GM21390 (cell line): ENCODE measurements around the gene PLEKHN1.

Source experiments
- ATAC-seq: cut with Tn5 transposase; IDR thresholded peaks from one replicate; pipeline ENCODE4 v1.9.1; 2021; ENCODE audit not compliant: unreplicated experiment

Gene PLEKHN1, protein sequence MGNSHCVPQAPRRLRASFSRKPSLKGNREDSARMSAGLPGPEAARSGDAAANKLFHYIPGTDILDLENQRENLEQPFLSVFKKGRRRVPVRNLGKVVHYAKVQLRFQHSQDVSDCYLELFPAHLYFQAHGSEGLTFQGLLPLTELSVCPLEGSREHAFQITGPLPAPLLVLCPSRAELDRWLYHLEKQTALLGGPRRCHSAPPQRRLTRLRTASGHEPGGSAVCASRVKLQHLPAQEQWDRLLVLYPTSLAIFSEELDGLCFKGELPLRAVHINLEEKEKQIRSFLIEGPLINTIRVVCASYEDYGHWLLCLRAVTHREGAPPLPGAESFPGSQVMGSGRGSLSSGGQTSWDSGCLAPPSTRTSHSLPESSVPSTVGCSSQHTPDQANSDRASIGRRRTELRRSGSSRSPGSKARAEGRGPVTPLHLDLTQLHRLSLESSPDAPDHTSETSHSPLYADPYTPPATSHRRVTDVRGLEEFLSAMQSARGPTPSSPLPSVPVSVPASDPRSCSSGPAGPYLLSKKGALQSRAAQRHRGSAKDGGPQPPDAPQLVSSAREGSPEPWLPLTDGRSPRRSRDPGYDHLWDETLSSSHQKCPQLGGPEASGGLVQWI

DNA sequence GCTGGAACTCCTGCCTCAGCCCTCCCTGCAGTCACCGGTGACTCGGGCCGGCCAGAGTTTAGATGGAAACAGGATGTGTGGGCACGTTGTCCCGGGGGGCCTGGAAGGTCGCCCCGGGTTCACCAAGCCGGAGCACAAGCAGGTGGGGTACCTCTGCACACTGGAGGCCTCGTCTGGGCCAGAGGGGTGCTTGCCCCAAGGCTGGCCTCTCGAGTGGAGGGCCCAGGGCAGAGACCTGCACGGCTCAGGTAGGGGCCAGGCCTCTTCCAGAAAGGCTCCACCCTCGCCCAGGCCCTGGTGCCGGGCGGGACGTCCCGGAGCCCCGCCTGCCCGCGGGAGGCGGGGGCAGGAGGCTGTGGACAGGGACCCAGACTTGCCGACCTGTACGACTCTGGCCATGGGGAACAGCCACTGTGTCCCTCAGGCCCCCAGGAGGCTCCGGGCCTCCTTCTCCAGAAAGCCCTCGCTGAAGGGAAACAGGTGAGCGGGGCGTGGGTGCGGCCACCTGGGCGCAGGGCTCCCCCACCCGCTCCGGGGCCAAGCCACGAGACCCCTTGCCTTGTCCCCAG is at the start of gene PLEKHN1:
TSS of gene PLEKHN1 (plus strand) at position 348 of the 569 bp plus-strand sequence. CDS start at position 398, 50 bp downstream.
- ATAC-seq, result peak; percentile 21

DNA sequence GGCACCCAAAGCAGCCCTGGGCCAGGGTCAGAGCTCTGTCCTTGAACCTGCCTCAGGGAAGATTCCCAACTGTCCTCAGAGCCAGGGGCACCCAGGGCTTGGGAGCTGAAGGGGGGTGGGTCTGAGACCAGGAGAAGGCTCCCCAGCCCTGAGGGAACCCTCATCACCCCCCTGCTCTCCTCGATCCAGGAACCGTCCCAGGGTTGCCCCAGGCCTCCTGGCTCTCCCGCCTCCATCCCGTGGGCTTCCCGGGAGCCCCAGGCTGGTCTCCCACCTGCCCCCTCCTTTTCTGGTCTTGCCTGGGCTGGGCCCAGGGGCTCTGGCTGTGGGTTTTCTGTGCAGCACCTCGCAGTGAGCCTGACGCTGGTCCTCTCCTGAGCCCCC is 49.2 kb upstream of the PLEKHN1 start:
- no peak for ATAC-seq

DNA sequence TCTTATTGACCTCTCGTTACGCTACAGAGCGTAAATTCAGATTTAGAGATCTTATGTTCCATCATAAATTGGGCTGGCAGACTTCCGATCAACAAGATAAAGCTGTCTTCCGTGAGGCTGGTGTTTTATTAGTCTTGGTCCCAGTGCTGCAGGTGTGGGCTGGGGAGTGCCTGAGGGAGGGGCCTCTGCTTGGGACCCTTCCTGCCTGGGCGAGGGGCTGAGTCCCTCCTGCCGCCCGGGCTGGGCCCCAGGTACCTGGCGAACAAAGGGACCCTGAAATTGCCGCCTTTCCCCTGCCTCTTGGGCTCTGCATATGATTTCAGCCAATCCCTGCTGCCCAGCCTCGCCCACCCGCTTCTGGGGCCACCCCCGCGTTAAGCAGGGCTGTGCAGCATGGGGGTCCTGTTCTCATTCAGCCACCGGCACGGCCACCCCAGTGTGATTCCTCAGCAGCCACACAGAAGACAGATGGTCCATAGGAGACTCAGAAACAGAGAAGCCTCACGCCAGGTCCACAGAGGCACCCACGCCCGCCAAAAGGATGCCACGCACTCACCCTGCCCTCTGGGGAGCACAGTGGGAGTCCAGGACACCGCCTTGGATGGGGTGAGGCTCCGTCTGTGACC is 48.7 kb upstream of the PLEKHN1 start:
- no peak for ATAC-seq

DNA sequence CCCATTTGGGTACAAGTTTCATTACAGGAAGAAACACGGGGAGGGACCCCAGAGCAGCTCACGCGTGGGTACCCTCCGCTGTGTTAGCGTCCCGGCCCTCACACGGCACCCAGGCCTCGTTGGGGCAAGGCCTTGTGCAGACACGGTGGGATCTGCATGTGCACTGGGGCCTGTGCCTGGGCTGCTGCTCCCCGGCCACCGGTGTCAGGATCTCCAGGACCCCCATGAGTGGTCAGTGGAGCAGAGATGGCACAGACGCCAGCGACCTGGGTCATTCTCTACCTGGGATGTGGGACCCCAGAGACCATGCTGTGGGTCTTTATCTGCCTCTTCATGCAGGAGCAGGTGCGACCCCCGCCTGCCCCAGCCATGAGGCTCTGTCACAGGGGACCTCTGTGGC is 47.9 kb upstream of the PLEKHN1 start:
- no peak for ATAC-seq

DNA sequence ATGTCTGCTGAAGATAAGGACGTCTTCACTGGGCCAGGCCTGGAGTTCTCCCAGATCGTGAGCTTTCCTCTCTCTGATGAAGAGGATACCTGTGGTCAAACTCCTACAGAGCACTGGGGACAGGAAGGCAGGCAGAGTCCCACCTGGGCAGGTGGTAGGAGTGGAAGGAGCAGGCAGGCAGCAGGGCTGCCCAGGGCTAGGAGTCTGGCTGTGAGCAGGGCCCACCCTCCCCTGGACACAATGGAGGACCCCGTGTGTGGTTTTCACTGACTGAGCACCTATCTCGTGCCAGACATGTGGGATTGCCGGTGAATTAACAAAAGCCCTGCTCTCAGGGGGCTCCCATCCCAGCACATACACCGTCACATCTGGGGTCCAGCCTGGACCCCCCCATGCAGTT is 47.4 kb upstream of the PLEKHN1 start:
- ATAC-seq, result no peak

DNA sequence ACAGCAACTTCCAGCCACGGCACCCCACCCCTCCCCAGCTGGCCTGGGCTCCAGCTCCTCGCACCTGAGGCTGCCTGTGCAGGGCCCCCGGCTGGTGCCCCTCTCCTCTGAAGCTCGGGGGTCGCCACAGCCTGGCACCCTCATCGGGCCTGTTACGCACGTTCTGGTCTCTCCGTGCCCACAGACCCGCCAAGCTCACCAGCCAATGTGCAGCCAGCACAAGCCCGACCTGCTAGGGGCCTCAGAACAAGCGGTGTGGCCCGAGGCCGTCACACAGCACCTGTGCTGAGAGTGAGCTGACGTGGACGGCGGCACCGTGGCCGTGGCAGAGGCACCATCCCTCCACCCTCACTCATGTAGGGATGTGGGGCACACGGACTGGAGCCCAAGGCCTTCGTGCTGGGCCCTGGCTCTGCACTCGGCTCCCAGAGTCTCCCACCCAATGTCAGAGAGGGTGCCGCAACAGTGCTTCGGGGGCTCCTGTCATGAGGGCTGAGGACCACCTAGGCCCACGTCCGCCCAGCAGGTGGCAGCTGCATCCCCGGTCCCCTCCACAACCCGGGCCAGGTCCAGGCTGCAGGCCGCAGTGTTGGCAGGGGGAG is 46.9 kb upstream of the PLEKHN1 start:
- ATAC-seq, result no peak

DNA sequence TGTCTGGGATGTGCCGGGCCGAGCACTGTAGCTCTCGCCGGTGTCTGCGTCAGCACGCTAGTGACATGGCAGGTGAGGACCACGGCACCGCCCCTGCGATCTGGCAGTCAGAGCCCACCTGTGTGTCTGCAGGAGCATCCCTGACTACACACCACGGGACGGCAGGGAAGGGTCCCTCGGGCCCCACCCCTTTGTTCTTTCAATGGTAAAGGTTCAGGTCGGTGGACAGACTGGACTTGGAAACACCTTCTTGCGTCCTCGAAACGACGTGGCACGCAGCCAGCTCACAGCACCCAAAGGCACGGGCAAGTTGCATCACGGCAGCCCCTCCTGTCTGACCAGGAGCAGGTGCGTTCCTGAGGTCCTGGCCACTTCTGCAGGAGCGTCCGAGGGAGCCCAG is 46.3 kb upstream of the PLEKHN1 start:
- ATAC-seq, result no peak

DNA sequence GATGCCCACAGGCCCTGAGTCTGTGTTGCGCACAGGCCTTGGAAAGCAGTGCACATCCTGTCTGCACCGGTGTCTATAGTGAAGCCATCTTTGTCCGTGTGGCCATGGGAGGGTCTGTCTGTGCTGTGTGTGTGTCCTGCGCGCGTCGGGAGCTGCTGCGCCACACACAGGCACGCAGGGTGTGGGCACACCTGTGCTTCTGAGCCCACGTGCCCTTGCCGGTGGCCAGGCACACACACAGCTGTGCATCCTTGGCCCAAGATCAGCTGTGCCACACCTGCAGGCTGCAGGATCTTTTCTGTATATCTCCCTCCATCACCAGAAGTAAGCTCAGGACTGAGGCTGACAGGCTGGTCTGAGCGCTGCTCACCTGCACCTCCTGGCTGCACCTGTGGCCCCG is 45.8 kb upstream of the PLEKHN1 start:
- ATAC-seq, result no peak

DNA sequence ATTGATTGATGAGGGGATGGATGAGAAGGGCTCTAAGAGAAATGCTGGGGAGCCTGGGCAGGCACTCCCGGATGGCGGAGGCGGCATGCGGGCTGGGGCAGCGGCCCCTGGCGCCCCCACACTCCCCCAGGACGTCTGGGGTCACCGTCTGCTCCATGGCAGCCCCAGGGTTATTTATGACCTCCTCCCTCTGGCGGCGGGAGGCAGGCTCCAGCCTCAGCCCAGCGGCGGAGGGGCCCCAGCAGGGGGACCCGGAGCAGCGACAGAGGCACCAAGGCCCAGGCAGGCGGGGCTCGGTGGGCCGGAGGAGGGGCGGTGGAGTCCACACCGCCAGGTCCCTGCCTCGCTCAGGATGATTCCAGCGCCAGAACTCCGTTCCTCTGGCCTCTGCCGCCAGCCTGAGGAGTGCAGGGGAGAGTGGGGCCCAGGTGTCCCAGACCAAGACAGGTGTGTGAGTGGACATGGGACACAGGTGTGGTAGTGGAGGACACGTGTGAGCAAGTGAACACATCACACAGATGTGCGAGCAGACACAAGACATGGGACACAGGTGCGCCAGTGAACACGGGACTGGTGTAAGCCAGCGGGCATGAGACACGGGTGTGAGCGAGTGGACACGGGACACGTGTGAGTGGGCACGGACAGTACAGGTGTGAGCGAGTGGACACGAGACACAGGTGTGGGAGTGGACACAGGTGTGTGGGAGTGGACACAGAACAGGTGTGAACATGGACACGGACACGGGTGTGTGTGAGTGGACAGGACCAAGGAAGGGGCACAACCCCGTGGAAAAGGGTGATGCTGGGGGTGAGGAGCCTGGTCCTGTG is 45.1 kb upstream of the PLEKHN1 start:
- ATAC-seq, result no peak

DNA sequence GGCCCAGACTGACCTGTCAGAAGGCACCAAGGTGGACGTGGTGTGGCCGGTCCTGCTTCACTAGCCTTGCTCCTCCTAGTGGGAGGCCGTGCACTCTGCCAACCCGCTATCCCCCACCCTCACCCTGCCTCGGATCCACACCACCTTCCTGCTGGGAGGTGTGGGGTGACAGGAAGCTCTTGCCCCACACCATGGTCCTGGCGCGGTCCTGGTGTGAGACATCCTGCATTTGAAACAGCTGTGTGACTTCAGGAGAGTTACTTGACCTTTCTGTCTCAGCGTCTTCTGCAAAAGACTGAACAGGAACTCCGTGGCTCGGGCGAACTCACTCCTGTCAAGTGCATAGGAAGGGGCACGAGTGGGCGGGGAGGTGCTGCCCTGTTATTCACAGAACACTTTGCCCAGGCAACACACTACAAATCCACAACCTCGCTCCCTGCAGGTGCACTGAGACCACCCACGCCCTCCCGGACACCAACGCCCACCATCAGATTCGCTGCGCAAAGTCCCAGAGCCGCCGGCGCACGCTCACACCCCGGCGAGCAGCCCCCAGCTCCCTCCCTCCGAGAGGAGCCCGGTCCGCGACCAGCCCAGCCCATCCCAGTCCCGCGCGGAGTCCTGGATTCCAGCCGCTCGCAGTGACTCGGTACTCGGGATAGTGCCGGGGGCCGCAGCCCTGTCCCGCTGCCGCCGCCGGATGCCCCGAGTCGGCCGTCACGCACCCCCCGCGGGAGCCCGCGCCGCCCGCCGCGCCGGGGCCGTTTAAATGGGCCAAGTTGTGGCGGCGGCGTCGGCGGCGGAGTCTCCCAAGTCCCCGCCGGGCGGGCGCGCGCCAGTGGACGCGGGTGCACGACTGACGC is 42.9 kb upstream of the PLEKHN1 start, which contains the start of gene SAMD11:
TSS of gene SAMD11 (plus strand) at position 793 of the 860 bp plus-strand sequence. CDS start 509 bp downstream, outside the sequence.
- ATAC-seq, result no peak

DNA sequence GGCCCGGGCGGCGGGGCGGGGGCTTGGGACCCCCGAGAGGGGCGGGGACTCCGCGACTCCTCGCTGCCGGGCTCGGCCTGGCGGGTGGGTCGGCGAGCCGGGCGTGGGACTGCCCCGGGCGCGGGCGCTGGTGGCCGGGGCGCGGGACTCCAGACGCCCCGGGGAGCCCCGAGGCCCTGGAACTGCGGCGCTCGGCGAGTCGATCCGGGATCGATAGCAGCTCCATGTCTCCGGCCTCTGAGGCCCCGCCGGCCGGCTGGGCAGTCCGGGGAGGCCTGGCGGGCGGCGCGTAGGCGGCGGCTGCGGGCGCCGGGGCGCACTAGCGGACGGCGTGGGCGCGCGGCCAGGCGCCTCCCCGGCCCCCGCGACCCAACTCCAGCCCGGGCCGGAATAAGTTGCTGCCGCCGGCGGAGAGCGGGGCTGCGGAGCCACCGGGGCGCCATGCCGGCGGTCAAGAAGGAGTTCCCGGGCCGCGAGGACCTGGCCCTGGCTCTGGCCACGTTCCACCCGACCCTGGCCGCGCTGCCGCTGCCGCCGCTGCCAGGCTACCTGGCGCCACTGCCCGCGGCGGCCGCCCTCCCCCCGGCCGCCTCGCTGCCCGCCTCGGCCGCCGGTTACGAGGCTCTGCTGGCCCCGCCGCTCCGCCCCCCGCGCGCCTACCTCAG is 42.2 kb upstream of the PLEKHN1 start:
- ATAC-seq, result no peak

DNA sequence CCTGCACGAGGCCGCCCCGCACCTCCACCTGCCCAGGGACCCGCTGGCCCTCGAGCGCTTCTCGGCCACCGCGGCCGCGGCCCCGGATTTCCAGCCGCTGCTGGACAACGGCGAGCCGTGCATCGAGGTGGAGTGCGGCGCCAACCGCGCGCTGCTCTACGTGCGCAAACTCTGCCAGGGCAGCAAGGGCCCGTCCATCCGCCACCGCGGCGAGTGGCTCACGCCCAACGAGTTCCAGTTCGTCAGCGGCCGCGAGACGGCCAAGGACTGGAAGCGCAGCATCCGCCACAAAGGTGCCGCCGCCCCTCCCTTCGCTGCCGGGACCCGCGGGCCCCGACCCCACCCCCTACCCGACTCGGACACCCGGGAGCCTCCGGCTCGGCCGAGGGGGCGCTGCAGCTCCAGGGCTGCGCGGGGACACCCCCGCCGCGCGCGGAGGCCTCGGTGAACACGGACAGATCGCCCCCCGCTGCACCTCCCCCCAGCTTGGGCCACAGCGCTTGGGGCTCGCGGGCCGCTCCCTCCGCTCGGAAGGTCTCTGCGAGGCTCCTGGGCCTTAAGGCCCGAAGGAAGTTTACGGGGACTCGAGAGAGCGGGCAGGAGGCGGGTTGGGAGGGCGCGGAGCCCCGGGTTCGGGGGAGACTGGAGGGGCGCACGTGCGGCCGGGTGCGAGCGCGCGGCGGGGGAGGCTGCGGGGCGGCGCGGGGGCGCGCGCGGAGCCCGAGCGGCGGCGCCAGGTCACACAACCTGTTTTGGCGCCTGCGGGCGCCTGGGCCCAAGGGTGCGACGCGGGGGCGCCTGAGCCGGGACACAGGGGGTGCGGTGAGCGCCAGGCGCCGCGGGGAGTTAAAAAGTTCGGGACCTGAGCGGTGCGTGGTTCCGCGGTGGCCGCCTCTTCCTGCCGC is 41.4 kb upstream of the PLEKHN1 start:
- ATAC-seq, result no peak

DNA sequence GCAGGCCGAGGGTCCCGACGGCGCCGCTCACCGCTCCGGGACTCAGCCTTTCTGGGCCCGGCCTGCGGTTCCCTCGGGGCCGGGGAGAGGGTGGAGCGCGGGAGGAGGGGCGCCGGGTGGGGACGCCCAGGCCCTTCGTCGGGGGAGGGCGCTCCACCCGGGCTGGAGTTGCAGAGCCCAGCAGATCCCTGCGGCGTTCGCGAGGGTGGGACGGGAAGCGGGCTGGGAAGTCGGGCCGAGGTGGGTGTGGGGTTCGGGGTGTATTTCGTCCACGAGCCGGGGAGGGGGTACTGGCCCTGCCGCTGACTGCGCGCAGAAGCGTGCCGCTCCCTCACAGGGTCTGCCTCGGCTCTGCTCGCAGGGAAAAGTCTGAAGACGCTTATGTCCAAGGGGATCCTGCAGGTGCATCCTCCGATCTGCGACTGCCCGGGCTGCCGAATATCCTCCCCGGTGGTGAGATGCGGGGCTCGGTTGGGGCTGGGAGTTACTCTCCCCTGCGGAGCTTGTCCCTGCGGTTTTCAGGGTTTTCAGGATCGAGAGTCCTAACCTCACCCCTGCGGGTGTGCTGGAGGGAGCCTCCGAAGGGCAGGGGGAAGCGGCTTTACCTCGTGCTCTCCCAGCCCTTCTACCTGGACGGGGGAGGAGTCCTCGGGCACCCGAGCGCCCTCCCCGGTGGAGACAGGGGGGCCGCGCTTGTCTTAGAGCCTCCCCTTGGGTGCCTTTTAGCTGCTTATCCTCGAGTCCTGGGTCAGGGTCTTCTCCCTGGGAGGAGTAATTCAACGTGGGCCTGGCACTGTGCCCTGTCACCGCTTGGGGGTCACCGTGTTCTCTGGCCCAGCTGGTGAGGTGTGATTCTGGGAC is 40.5 kb upstream of the PLEKHN1 start:
- ATAC-seq, result no peak

DNA sequence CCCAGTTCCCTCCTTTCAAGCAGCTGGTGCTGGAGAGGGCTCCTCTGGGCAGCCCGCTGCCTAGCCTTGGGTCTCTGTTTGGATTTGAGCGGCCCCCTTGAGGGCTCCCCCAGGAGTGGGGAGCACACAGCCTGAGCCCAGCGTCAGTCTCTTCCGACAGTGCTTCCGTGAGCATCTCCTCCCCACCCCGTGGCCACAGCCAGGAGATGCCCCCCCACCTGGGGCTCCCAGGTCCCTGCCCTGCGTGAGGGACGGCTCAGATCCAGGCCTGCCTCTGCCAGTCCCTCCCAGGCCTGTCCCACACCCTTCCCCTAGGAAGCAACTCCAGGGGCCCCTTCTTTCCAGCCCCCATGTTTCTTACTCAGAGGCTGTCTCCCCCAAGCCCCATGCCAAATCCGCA is 39.0 kb upstream of the PLEKHN1 start:
- ATAC-seq, result no peak

DNA sequence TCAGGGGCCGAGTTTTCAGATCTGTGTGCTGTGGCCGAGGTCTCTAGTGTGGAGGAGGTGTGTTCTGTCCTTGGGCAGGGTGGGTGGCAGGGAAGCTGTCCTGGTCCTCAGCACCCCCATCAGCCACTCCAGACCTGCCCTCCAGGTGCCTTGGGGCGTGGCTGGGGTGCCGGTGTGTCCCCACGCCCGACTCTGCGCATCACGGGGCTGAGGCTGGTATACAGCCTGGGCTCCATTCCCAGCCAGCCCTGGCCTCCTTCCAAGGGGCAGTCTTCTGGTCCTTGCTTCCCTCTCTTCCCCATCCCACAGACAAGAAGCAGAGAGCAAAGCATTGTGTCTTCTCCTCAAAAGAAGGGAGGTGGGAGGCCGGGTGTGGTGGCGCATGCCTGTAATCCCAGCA is 38.5 kb upstream of the PLEKHN1 start:
- no peak for ATAC-seq

DNA sequence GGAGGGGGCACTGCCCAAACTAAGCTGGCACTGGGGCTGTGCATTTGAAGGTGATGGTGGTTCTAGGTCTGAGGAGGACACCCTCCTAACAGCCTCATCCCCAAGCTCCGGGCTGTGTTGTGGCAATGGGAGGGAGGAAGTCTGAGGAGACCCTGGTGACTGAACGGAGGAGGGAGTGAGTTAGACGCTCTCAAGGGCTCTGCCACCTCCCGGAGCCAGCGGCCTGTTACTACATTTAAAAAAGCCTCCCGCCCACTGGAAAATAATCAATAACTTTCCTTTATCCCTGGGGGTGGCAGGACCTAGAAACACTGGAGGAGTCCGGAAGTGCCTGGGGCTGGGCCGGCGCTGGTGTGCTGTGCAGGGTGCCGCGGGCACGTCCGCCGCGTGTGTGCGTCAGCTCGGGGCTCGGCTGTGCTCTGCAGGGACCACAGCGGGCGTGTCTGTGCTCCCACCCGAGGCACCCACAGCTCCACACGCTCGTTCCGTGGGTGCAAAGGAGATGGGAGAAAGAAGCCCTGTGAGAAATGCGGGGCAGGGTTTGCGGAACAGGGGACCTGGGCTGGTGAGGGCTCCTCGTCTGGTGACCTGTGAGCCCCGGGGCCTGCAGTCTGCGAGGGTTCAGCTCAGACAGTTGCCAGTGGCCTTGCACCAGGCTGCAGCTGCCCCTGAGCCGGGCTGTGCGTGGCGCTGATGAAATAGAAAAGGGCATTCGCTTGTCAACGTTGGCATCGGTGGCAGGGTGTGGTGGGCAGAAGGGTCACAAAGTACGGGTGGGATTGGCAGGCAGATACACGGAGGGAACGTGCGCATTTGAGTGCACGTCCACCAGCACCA is 37.2 kb upstream of the PLEKHN1 start:
- no peak for ATAC-seq
